ENCODE results near the gene TRAFD1.

DNA sequence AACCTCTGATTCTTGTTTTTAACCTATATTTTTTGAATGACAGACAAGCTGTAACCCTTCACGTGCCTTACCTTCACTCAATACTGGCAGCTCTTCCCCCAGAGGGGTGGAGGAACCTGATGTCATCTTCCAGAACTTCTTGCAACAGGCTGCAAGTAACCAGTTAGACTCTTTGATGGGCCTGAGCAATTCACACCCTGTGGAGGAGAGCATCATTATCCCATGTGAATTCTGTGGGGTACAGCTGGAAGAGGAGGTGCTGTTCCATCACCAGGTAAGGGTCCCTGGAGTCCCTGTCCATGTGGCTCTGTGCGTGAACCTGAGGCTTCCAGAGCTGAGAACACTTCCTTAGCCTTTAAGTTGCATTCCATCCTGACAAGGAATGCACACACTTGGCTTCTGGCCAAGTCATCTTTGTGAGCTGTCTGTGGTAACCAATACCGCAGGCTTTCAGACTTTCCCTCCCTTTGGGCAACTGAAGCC is 22.7 kb downstream of the TRAFD1 start:
- TF ChIP-seq POLR2AphosphoS5 (IDR thresholded peaks at IDR 0.05) (no peak), EZH2 (IDR thresholded peaks at IDR 0.05; ENCODE audit: borderline replicate concordance, insufficient read depth, low read length, poor library complexity, severe bottlenecking) (no peak), TAF1 (IDR thresholded peaks at IDR 0.05; ENCODE audit: low read depth) (no peak), MXI1 (conservative IDR thresholded peaks at IDR 0.05; ENCODE audit: poor library complexity, severe bottlenecking) (no peak), EP300 (conservative IDR thresholded peaks at IDR 0.05; ENCODE audit: poor library complexity, severe bottlenecking) (no peak), RAD21 (conservative IDR thresholded peaks at IDR 0.05) (no peak)
- TF ChIP-seq, protein P1, sequence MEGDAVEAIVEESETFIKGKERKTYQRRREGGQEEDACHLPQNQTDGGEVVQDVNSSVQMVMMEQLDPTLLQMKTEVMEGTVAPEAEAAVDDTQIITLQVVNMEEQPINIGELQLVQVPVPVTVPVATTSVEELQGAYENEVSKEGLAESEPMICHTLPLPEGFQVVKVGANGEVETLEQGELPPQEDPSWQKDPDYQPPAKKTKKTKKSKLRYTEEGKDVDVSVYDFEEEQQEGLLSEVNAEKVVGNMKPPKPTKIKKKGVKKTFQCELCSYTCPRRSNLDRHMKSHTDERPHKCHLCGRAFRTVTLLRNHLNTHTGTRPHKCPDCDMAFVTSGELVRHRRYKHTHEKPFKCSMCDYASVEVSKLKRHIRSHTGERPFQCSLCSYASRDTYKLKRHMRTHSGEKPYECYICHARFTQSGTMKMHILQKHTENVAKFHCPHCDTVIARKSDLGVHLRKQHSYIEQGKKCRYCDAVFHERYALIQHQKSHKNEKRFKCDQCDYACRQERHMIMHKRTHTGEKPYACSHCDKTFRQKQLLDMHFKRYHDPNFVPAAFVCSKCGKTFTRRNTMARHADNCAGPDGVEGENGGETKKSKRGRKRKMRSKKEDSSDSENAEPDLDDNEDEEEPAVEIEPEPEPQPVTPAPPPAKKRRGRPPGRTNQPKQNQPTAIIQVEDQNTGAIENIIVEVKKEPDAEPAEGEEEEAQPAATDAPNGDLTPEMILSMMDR (IDR thresholded peaks at IDR 0.05; ENCODE audit: poor library complexity, severe bottlenecking), result no peak
